Activated CD4-positive, alpha-beta T cell treated with anti-CD3 and anti-CD28 coated beads, Interleukin-10, Interleukin-2, amounts not matched to agents 100 ng/mL and 50 ng/mL, durations not matched to agents 16 hours and 8 hours (primary cell): Measurements from ENCODE around the gene CHST10.

ENCODE experiments used
- DNase-seq: peaks from one replicate; pipeline ENCODE4 v3.0.0-alpha.2; 2020

The CHST10 gene

GRCh38 chr2:100413571-100413970 is 3.9 kb downstream of the CHST10 start:
- no peak for DNase-seq

- DNase-seq, result no peak
Observed at GRCh38 chr2:100412881-100413321, 4.6 kb downstream of the CHST10 start.

GRCh38 chr2:100412466-100412865 is 5.0 kb downstream of the CHST10 start:
- no peak for DNase-seq

- DNase-seq, result no peak
Observed at GRCh38 chr2:100411841-100412292, 5.6 kb downstream of the CHST10 start.

GRCh38 chr2:100409975-100410647 is 7.4 kb downstream of the CHST10 start:
- DNase-seq, result no peak

- no peak for DNase-seq
Observed at GRCh38 chr2:100409461-100409860, 8.0 kb downstream of the CHST10 start.

GRCh38 chr2:100408941-100409340 is 8.5 kb downstream of the CHST10 start:
- no peak for DNase-seq

GRCh38 chr2:100408104-100408503 is 9.4 kb downstream of the CHST10 start:
- no peak for DNase-seq

GRCh38 chr2:100407563-100407962 is 9.9 kb downstream of the CHST10 start:
- no peak for DNase-seq

- no peak for DNase-seq
Observed at GRCh38 chr2:100407073-100407472, 10.4 kb downstream of the CHST10 start.

GRCh38 chr2:100406120-100406508 is 11.4 kb downstream of the CHST10 start:
- DNase-seq, result no peak

- no peak for DNase-seq
Observed at GRCh38 chr2:100405403-100406119, 11.9 kb downstream of the CHST10 start.

- no peak for DNase-seq
Observed at GRCh38 chr2:100404411-100404810, 13.1 kb downstream of the CHST10 start.

GRCh38 chr2:100403722-100404121 is 13.7 kb downstream of the CHST10 start:
- no peak for DNase-seq

GRCh38 chr2:100401268-100401667 is 16.2 kb downstream of the CHST10 start:
- DNase-seq, result no peak

GRCh38 chr2:100399714-100400113 is 17.8 kb downstream of the CHST10 start:
- DNase-seq, result no peak

- DNase-seq, result no peak
Observed at GRCh38 chr2:100397976-100398375, 19.5 kb downstream of the CHST10 start.

- DNase-seq, result no peak
Observed at GRCh38 chr2:100397118-100397860, 20.2 kb downstream of the CHST10 start.

- no peak for DNase-seq
Observed at GRCh38 chr2:100396483-100396882, 21.0 kb downstream of the CHST10 start.

GRCh38 chr2:100395532-100396350 is 21.7 kb downstream of the CHST10 start:
- no peak for DNase-seq

GRCh38 chr2:100394111-100394641 is 23.3 kb downstream of the CHST10 start:
- DNase-seq, result no peak

GRCh38 chr2:100393362-100393761 is 24.1 kb downstream of the CHST10 start:
- no peak for DNase-seq

GRCh38 chr2:100392715-100393114 is 24.8 kb downstream of the CHST10 start:
- DNase-seq, result no peak
